Cerebellar nuclear complex (tissue), 1 donor: ENCODE measurements around the gene CUBN.

Source experiments
- DNase-seq, 2 experiments: peaks; one replicate each; lab custom pipeline; 2025; lab: John Stamatoyannopoulos, UW

Gene CUBN

DNA sequence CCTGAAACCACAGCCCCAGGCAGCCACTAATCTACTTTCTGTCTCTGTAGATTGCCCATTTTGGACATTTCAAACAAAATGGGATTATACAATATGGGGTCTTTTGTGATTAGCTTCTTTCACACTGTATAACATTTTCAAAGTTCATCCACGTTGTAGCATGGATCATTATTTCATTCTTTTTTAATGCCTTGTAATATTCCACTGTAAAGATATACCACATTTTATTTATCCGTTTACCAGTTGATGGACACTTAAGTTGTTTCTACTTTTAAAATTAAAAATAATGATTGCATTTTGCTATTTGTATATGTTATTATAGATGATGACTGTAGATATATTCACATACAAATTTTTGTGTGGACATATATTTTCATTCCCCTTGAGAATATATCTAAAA, 60.7 kb downstream of the CUBN start:
- no peak for DNase-seq

DNA sequence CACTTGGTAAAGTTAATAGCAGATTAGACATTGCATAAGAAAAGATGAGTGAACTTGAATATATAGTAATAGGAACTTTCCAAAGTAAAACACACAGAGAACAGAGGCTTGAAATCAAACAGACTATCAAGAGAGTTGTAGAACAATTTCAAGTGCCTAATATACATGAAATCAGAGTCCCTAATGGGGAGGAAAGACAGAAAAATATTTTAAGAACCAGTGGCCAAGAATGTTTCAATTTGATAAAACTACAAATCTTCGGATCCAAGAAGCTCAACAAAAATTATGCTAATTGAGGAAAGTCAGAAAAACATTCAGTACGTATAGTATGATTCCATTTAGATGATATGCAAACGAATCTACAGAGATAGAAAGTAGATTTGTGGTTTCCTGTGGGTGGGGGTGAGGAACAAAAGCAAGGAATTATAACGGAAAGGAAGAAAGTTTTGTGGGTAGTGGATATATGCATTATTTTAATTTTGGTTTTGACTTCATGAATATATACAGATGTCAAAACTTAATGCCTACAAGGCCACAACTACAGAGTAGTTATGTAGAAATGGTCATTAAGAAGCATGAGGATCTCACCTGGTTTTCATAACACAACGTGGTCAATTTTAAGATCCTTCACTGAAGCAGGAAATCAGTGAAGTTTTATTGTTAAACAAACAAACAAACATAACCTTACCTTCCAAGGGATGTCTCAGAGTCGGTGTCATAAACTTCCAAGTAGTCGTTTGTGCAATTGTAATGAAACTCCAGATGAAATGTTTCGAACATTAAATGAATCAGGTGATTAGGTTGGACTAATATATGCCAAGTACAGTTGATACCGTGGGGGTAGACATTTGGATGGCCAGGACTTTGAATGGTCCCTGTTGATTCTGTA, 62.0 kb downstream of the CUBN start:
- no peak for DNase-seq

DNA sequence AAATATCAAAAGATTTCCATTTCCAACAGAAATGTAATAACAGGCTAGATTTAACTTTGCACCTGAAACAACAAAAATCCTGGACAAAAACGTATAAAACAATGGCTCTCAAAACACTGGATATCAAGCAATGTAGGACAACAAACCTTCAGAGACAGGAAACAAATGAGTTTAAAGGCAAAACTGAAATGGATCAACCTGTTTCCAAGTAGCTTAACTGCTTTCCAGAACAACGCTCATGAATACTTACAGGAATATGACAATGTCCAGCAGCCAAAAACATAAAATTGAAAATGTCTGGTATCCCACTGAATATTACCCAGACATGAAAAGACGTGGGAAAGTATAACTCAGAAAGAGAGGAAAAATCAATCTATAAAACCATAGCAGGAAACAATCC, 62.8 kb downstream of the CUBN start:
- no peak for DNase-seq

DNA sequence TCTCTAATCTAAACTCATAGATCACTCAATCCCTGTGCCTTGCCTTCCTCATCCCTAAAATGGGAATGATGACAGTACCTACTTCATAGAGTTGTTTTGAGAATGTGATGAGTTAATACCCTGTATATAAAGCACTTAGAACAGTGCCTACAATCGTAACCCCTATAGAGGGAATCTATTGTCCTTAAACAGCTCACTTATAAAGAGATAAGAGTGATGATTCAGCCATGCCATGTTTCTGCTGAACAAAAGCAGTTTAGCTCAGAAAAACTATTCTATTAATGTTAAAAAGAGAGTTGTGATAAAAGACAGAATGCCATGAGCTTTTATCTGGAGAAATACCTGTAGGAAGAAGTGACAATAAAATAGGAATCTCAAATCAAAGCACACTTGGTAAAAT, 63.6 kb downstream of the CUBN start:
- DNase-seq: no peak

DNA sequence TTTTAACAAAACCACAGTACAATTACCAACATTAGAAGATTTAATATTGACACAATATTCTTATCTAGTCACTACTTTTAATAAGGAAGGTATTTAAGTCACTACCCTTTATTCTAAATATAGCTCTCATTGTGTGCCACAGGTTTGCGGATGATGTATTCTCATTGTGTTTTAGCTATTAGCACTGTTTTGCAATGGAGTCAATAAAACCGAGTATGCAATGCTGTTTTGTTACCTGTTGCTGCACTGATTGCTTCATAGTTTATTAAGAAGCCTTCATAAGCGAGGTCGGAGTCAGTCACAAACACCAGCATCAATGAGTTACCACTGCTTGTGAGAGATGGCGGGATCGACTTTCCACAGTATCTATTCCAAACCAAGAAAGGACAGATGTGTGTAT, 64.3 kb downstream of the CUBN start:
- DNase-seq: no peak

DNA sequence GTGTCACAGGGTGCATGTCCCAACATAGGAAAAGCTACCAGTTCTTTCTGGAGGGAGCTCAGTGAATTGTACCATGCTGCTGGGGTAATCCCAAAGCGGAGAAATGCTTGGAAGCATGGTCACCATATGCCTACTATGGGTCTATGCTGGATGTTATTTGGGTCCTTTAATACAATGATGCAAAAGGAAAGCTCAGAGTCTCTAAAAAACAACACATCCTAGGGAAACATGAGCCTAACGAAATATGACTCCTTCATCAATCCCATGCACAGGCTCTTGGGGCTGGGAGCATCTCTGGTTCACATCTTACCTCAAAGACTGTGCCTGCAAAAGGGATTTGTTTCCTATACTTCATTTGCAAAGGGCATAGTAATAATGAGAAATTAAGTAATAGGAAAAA, 65.2 kb downstream of the CUBN start:
- no peak for DNase-seq

DNA sequence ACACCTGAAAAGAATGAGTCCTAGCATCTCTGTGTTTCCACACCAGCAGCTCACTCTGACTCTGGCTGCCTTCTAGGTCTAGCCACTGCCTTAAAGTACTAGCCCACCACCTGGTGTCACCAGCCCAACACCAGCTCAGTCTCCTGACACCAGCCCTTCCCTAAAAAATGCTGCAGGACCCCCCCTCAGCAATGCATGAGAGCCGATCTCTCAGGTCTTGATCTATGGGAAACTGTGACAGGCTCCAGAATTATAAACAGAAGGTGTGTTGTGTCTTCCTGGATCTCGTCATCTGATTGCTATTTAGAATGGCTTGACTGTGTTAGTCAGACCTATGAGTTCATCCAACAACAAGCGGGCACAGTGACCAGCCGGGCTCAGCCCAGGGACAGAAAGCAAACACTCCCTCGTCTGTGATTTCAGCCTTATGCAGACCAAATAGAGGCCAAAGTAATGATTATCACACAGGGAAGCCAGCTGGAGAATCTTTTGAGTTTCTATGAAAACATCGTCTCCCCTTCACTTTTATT, 66.6 kb downstream of the CUBN start:
- no peak for DNase-seq

DNA sequence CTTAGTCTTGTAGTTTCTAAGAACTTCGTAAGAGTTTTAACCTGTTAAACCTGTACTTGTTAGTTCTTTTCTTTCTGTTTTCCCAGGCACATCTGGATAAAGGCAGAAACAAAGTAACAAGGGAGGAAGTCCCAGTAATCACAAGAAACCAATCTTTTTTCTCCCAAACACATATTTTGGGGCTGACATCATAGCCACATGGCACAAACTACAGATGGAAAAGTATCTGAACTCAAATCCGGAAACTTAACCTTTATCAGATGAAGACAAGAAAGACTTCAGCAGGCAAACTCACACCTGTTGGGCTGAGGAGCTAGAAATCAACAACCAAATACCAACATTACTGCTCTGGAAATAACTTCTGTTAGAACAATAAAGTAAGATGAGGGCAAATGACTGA, 67.1 kb downstream of the CUBN start:
- DNase-seq: no peak

DNA sequence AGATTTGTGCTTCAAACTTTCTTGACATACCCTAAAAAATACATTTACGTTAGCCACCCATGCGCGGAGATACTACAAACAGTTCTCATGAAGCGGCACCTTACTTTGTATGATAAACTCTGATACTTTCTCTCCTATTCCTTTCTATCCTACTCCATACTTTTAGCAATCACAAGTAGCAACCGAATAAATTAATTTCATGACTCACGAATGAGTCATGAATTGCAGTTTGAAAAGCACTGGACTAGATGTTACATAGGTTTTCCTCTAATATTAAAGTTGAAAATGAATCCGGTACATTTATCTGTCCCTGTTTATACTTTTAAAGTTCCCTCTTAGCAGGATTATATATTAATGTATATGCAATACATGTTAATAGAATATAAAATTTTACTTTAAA, 67.6 kb downstream of the CUBN start:
- no peak for DNase-seq

DNA sequence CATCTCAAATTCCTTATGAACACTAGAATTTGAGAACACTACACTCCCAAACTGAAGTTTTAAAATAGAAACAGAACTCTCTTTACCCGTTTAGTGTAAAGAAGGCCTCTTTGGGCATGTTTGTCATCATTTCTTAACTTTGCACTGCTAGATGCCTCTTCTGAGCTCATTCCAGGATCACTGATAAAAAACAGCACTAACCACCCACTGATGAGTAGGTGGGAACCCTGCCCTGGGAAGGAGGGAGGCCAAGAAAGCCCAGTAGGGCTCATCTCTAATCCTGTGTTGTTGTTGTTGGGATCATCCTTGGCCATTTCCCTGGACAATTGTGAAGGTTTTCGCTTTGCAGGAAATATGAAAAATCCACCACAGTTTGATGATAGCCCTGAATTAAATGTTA, 68.2 kb downstream of the CUBN start:
- no peak for DNase-seq

DNA sequence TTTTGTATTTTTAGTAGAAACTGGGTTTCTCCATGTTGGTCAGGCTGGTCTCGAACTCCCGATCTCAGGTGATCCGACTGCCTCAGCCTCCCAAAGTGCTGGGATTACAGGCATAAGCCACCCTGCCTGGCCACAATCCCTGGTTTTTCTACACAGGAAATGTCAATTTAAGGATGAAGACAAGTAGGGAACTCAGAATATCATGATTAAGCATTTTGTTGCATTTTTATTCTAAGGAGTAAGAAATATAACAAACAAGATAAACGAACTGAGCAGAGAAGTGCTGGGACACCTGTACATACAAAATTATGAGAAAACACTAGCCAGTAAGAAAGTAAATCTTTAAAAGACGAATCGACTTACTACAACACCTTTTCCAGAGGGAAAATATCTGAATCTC, 69.3 kb downstream of the CUBN start:
- no peak for DNase-seq

DNA sequence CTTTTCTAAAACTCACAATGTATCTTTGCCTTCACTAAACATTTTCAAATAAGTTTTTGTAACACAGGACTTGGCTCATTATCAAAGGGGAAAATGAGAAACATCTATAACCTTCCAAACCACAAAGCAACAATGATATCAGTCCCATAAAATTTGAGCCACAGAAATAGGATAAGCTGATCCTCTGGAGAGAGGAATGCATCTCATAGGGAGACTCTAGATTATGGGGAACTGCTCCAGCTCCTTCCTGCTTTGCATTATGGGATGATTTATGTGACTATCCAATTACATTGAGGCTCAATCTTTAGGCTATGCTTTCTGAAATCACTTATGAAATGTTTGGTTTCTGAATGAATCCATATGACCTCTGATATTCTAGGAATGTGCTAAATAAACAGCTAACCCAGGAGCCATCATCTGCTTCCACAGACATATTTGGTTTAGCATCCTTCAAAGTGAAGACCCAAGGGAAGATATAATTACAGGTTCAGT, 70.4 kb downstream of the CUBN start:
- no peak for DNase-seq

DNA sequence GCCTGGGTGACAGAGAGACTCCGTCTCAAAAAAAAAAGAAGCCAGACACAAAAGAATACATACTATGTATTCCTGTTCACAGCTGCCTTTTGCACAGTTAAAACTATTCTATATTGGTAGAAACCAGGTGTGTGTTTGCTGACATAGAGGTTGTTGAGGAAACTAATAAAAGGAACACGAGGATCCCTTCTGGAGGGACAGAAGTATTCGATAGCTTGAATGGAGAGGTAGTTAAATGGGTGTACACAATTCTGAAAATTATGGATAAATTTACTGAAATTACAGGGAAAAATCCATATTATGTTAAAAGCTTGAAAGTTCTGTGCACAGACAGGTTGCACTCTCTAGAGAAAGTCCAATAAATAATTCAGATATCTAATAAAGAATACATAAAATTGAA, 71.5 kb downstream of the CUBN start:
- no peak for DNase-seq

DNA sequence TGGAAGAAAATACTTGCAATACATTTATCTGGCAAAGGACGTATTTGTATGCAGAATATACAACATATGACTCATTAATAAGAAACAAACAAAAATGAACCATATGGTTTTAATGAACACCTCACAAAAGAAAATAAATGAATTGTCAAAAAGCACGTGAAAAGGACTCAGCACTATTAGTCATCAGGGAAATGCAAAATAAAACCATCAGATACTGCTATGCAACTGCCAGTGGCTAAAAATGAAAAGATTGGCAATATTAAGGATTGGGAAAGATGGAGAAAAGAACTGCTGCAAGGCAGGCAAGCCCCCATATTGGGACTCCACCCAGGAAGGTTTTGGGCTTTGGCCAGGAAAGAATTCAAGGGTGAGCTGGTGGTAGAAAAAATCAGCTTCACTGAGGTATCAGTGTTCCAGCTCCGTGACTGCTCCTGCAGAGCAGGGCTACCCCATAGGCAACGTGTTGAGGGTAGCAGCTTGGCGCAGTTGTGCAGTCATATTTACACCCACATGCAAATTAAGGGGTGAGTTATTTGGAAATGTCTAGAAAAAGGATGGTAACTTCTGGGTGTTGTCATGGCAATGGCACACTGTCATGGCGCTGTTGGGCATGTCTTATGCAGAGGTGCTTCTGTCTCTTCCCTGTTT, 72.7 kb downstream of the CUBN start:
- no peak for DNase-seq

DNA sequence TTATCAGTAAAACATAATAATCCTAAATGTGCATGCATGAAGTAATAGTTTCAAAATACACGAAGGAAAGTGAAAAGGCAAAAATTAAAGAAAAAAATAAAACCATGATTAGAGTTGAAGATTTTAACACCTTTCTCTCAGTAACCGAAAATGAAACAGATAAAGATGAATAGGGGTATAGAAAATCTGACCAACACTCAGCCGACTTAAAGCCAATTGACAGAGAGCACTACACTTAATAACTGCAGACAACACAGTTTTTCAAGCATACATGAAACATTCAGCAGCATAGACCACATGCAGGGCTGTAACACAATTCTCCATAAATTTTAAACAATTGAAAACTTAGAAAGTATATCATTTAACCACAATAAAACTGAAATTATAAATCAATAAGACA, 76.1 kb downstream of the CUBN start:
- no peak for DNase-seq

DNA sequence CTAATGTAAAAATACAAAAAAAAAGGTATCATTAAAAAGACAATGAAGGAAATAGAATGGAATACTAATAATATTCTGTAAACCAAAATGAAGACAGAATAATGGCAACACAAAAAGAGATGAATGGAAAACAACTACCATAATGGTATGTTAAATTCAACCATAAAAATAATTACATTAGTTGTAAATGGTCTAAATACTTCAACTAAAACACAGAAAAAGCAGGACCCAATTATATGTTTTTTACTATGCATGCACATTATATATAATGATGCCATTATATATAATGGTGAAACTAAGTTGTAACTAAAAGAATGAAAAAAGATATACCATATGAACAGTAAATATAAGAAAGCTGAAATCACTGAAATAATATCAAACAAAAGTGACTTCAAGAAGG, 76.5 kb downstream of the CUBN start:
- no peak for DNase-seq

DNA sequence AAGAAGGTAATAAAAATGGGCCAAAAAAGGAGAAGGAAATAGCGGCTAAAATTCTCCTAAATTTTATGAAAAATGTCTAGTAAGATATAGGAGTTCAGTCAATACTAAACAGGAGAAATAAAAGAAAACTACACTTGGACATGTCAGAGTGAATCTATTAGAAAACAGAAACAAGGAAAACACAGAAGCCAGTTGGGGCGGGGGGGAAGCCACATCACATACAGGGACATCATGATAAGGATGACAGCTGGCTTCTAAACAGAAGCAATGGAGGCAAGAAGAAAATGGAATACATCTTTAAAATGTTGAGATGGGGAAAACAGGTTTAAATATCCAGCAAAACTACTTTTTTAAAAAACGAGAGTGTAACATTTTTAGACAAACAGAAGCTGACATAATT, 77.8 kb downstream of the CUBN start:
- no peak for DNase-seq

DNA sequence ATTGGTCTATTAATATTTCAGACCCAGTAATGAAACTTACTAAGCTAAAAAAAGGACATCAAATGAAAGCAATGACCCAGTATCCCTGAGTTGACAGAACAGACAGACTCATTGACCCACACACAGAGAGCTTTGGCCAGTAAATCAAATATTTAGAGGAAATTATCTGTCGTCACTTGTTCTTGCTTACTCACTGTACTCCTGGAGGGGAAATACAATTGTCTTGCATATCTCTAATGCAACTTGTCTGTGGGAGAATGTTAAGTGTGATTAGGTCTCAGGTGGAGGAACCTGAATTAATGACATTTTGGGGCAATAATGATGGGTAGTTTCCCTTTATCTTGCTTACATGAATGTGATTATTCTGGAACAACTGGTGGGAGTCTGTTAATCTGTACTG, 80.4 kb downstream of the CUBN start:
- no peak for DNase-seq

DNA sequence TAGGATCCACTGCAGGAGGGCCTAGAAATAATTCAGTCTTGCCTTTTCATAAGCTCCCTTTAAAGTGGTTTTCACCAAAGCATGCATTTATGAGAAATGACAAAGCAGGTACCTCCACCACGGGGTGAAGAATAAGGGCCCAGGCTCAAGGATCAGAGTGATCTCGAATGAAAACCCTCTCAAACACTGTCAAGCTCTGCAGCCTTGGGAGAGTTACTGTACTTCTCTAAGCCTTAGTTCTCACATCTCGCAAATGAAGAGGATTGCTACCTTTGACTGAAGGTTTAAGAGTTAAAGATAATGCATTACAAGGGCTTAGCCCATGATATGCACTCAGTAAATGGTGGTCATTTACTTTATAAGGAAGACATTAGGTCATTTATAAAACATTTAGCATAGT, 81.7 kb downstream of the CUBN start:
- no peak for DNase-seq

DNA sequence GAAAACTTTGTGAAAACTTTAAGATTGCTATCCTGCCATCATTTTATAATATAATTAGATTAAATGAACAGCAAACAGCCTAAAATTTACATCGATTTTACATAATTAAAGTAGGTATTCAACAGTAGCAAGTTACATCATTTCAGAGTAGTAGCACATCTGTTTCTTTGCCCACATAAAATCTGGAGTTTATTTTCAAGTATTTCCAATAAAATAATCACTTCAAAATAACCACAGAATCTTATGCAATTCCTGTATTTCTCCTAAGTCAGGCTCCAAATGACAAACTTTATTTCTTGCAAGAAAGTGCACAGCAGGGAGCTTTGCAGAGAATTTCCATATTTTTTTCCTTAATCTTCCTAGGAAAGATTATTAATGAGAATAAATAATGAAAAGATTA, 82.6 kb downstream of the CUBN start:
- no peak for DNase-seq

DNA sequence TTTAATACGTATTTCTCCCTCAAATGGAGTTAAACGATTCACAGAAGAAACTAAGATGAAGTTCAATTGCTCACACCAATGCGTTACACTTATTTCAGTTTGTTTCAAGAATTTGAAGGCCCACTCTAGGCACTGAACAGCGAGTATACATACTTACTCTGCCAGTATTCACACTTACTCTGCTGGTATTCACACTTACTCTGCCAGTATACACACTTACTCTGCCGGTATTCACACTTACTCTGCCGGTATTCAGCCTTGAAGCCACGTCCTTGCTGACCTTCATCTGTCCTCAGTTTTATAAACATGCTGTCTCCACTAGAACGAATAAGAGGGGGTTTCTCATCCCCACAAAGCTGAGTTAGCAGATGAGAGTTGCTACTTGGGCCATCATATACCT, 86.0 kb downstream of the CUBN start:
- no peak for DNase-seq

DNA sequence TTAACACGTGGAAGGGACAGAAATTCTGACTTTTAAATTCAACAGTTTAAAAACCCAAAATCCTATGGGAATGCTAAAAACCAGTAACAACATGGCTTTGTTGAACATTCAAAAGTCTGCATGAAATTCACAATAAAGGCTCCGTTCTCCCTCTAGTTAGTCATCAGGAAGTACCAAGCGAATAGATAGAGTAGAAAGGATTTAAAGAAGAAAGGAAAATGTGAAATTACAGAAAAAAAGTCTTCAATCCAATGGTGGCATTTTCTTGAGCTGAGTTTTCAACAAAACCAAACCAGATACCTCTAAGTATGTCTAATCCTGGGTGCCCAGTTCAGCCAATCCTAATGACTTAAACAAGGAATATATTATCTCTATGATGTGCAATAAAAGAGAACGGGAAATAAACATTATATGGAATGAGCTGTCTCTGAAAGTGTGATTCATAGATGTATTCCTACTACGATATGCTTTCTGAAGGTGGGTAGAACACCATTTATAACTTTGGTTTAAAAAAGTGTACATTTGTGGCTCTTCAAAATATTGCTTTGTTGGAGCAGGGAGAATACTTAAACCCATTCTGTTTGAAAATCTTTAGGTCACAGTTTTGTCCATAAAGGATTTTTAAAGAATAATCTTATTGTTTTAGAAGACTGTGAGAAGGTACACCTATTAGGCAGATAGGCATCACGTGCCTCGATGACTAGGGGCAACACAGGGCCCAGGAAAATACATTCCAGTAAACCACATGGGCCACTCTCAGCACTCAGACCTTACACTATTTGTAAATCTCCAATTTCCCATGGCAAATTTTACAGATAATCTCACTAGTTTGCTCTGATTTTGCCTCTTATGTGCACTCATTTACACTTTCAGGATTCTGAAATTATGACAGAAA, 87.7 kb downstream of the CUBN start:
- no peak for DNase-seq
